K562 (cell line): Measurements from ENCODE around the gene VPS18. TPM values are rescaled to one million over a fixed set of nuclear protein-coding genes. Genes with fewer than 3 reads are reported as not detected.

Experiments used
- DPF2 ChIP-seq: fragments of 450-650 bp; IDR thresholded peaks from 2 replicates; pipeline ENCODE4 v1.6.1; 2016
- FOXK1 ChIP-seq: sonication (generic); formaldehyde crosslinking; IDR thresholded peaks from 2 replicates; pipeline ENCODE4 v1.8.0; 2022; ENCODE audit warnings: missing genetic modification reagents, mild to moderate bottlenecking, borderline replicate concordance
- KDM5B ChIP-seq: fragments of 200-600 bp; sonication (generic); IDR thresholded peaks from 2 replicates; pipeline ENCODE4 v1.6.1; 2012; ENCODE audit warnings: low read depth, mild to moderate bottlenecking, moderate library complexity, low read length, control low read depth, inconsistent platforms; ENCODE audit not compliant: insufficient replicate concordance
- KLF6 ChIP-seq: fragments of 250-450 bp; sonication (Bioruptor Pico); IDR thresholded peaks from 2 replicates; pipeline ENCODE4 v1.4.0; 2020; ENCODE audit warnings: mild to moderate bottlenecking, moderate library complexity, borderline replicate concordance
- SMAD4 ChIP-seq: fragments of 250-450 bp; sonication (Bioruptor Pico); conservative IDR thresholded peaks from 2 replicates; pipeline ENCODE4 v1.8.0; 2021; ENCODE audit warnings: inconsistent platforms, mild to moderate bottlenecking, moderate library complexity
- THAP12 ChIP-seq: fragments of 250-450 bp; sonication (Bioruptor Pico); IDR thresholded peaks from 2 replicates; pipeline ENCODE4 v1.9.0; 2021; ENCODE audit warnings: mild to moderate bottlenecking, inconsistent platforms
- XRCC5 ChIP-seq: fragments of 200-400 bp; formaldehyde crosslinking; IDR thresholded peaks from 2 replicates; pipeline ENCODE4 v1.6.1; 2017; ENCODE audit warnings: low read depth, mild to moderate bottlenecking, low read length
- polyA plus RNA-seq, 8 experiments: library from polyadenylated mRNA; depleted of rRNA in 4 of 8; stranded (reverse) in 5 of 8; unstranded in 3 of 8; fragments of >200 nt; fragmentation: Nextera tagmentation in 2 of 8; fragmentation: Illumina TruSeq in 1 of 8; extraction: Ambion mirVana in 2 of 8; extraction: Trizol in 1 of 8; gene quantifications; 2 replicates each; pipeline versions ENCODE4 v1.2.1 to v1.2.3, GENCODE V29; 2011 to 2014; ENCODE audit warnings: inconsistent platforms in 1 of 8, missing spikeins in 1 of 8
- total RNA-seq, 7 experiments: library from RNA; depleted of rRNA in 6 of 7; stranded (reverse); fragments of >200 nt in 6 of 7; fragmentation: Illumina TruSeq in 2 of 7; extraction: Trizol in 2 of 7; gene quantifications; 2 replicates each; pipeline versions ENCODE4 v1.2.1 to v1.2.3, GENCODE V29; 2011 to 2021; ENCODE audit warnings: low replicate concordance in 1 of 7
- TF ChIP-seq, protein P1 (sequence below): IDR thresholded peaks from 2 replicates; pipeline ENCODE4 v1.6.1; 2011; ENCODE audit warnings: borderline replicate concordance, low read depth, mild to moderate bottlenecking, moderate library complexity, low read length; ENCODE audit not compliant: insufficient read depth, poor library complexity, severe bottlenecking
- TF ChIP-seq, protein P2 (sequence below): fragments of 450-650 bp; IDR thresholded peaks from 2 replicates; pipeline ENCODE4 v1.6.1; 2016; ENCODE audit warnings: mild to moderate bottlenecking, moderate library complexity

The VPS18 gene
- total and polyA plus RNA-seq, 9 of the 15 experiments (the other 6 are each of a cell fraction or from before 2014, with no cell fraction given) = 0.73 to 19.9 (median 8.5) TPM

DNA sequence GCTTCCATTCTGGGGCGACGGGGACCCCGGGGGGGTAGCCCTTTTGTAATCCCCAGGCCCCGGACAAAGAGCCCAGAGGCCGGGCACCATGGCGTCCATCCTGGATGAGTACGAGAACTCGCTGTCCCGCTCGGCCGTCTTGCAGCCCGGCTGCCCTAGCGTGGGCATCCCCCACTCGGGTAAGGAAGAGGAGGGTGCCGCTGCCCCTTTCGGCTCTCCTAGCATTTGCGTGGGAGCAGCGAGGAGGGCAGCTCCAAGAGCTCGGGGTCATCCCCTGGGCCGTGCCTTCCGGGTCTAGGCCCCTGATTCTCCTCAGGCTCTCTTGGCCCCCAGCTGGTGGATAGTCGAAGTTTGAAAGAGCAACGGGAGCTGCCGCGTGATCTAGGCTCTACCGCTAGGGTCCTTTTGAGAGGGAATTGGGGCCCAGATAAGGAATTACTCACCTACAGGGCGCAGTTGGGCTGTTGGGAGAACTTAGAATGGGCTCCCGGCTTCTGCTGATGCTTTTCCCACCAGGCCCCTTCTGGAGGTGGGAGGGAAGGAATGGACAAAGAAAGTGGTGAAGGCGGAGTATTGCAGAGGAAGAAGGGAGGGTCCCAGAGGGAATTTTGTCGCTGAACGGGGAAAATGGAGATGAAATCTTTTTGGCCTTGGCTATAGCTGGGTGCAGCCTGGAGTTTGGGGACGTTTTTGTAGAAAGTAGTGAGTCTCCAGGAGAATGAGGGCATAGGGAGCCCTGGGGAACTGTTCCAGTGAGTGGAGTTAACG is 615 bp downstream of the VPS18 start (continued):
- TF ChIP-seq, protein P1, sequence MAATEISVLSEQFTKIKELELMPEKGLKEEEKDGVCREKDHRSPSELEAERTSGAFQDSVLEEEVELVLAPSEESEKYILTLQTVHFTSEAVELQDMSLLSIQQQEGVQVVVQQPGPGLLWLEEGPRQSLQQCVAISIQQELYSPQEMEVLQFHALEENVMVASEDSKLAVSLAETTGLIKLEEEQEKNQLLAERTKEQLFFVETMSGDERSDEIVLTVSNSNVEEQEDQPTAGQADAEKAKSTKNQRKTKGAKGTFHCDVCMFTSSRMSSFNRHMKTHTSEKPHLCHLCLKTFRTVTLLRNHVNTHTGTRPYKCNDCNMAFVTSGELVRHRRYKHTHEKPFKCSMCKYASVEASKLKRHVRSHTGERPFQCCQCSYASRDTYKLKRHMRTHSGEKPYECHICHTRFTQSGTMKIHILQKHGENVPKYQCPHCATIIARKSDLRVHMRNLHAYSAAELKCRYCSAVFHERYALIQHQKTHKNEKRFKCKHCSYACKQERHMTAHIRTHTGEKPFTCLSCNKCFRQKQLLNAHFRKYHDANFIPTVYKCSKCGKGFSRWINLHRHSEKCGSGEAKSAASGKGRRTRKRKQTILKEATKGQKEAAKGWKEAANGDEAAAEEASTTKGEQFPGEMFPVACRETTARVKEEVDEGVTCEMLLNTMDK = peak; percentile 82
- TF ChIP-seq FOXK1 (CRISPR knock-in tag) (0 out of 2 replicates have a peak, but pooled peaks have one; percentile 47), KLF6 (CRISPR knock-in tag) (no peak), DPF2 (peak; percentile 62), KDM5B (peak; percentile 15), SMAD4 (no peak), THAP12 (no peak), XRCC5 (peak; percentile 77)
- TF ChIP-seq, protein P2, sequence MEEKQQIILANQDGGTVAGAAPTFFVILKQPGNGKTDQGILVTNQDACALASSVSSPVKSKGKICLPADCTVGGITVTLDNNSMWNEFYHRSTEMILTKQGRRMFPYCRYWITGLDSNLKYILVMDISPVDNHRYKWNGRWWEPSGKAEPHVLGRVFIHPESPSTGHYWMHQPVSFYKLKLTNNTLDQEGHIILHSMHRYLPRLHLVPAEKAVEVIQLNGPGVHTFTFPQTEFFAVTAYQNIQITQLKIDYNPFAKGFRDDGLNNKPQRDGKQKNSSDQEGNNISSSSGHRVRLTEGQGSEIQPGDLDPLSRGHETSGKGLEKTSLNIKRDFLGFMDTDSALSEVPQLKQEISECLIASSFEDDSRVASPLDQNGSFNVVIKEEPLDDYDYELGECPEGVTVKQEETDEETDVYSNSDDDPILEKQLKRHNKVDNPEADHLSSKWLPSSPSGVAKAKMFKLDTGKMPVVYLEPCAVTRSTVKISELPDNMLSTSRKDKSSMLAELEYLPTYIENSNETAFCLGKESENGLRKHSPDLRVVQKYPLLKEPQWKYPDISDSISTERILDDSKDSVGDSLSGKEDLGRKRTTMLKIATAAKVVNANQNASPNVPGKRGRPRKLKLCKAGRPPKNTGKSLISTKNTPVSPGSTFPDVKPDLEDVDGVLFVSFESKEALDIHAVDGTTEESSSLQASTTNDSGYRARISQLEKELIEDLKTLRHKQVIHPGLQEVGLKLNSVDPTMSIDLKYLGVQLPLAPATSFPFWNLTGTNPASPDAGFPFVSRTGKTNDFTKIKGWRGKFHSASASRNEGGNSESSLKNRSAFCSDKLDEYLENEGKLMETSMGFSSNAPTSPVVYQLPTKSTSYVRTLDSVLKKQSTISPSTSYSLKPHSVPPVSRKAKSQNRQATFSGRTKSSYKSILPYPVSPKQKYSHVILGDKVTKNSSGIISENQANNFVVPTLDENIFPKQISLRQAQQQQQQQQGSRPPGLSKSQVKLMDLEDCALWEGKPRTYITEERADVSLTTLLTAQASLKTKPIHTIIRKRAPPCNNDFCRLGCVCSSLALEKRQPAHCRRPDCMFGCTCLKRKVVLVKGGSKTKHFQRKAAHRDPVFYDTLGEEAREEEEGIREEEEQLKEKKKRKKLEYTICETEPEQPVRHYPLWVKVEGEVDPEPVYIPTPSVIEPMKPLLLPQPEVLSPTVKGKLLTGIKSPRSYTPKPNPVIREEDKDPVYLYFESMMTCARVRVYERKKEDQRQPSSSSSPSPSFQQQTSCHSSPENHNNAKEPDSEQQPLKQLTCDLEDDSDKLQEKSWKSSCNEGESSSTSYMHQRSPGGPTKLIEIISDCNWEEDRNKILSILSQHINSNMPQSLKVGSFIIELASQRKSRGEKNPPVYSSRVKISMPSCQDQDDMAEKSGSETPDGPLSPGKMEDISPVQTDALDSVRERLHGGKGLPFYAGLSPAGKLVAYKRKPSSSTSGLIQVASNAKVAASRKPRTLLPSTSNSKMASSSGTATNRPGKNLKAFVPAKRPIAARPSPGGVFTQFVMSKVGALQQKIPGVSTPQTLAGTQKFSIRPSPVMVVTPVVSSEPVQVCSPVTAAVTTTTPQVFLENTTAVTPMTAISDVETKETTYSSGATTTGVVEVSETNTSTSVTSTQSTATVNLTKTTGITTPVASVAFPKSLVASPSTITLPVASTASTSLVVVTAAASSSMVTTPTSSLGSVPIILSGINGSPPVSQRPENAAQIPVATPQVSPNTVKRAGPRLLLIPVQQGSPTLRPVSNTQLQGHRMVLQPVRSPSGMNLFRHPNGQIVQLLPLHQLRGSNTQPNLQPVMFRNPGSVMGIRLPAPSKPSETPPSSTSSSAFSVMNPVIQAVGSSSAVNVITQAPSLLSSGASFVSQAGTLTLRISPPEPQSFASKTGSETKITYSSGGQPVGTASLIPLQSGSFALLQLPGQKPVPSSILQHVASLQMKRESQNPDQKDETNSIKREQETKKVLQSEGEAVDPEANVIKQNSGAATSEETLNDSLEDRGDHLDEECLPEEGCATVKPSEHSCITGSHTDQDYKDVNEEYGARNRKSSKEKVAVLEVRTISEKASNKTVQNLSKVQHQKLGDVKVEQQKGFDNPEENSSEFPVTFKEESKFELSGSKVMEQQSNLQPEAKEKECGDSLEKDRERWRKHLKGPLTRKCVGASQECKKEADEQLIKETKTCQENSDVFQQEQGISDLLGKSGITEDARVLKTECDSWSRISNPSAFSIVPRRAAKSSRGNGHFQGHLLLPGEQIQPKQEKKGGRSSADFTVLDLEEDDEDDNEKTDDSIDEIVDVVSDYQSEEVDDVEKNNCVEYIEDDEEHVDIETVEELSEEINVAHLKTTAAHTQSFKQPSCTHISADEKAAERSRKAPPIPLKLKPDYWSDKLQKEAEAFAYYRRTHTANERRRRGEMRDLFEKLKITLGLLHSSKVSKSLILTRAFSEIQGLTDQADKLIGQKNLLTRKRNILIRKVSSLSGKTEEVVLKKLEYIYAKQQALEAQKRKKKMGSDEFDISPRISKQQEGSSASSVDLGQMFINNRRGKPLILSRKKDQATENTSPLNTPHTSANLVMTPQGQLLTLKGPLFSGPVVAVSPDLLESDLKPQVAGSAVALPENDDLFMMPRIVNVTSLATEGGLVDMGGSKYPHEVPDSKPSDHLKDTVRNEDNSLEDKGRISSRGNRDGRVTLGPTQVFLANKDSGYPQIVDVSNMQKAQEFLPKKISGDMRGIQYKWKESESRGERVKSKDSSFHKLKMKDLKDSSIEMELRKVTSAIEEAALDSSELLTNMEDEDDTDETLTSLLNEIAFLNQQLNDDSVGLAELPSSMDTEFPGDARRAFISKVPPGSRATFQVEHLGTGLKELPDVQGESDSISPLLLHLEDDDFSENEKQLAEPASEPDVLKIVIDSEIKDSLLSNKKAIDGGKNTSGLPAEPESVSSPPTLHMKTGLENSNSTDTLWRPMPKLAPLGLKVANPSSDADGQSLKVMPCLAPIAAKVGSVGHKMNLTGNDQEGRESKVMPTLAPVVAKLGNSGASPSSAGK = peak; percentile 83
